Stimulated activated CD4-positive, alpha-beta T cell treated with anti-CD3 and anti-CD28 coated beads, Interleukin-12 subunit alpha, Interleukin-12 subunit beta, amount 100 ng/mL, for 24 hours (primary cell): Measurements from ENCODE around the gene PAQR3.

ENCODE experiments used
- DNase-seq, 2 experiments: peaks; one replicate each; pipeline ENCODE4 v3.0.0-alpha.2; 2020; ENCODE audit warnings: low read depth in 2 of 2

Gene PAQR3

DNA sequence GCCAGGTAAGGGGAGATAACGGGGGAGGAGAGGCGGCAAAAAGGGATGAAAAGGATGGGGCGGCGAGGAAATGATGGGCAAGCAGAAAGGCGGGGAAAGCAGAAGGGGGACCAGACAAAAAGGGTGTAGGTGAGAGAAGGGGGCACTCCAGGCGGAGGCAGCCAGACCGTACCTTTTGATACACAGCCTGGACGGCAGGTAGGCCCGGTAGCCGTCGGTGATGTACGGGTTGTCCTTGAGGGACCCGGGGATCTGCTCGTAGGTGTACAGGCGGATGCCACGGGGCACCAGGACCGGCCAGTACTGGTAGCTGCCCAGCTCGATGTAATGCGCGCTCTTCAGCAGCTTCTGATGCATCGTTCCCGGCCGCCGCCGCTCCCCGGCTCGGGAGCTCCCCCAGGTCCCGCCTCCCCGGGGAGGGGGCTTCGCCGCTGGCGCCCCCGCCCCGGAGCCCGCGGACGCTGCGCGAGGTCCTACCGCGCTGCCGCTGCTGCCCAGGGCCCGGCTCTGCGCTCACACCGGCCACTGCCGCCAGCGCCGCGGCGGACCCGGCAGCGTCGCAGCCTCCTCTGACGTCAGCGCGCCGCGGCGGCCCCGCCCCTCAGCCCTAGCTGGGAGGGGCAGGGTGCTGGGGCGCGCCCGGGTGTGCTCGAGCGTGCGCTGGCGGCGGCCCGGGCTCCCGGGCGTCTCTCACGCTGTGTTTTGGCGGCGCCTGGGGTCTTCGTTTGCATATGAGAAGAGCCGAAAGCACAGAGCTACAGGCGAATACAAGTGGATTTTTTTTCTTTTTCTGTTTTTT lies at the start of gene PAQR3:
PAQR3 (minus strand) TSS at position 571 of the 799 bp plus-strand sequence; CDS start at position 357, 214 bp downstream.
- DNase-seq = peak; percentile 69 to 77

DNA sequence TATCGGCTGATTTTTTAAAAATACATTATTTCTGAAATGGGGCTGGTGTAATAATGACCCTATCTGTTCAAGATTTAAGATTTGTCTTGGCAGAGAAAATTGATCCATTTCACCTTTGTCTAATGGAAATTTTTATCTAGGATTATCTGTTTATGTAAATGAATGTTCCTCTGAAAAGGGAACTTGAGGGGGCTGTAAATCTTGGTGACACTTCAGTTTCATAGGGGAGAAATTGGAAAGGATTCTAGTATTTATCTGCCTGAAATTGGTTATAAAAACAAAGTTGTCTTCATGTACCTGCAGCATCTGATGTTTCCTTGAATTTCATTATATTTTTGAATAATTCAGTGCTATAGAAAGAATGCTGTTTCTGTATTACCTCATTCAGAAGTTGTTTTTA lies 48.4 kb upstream of the PAQR3 start:
- DNase-seq = no peak

GRCh38 chr4:78984593-78984992 lies 45.4 kb upstream of the PAQR3 start:
- no peak for DNase-seq

DNA sequence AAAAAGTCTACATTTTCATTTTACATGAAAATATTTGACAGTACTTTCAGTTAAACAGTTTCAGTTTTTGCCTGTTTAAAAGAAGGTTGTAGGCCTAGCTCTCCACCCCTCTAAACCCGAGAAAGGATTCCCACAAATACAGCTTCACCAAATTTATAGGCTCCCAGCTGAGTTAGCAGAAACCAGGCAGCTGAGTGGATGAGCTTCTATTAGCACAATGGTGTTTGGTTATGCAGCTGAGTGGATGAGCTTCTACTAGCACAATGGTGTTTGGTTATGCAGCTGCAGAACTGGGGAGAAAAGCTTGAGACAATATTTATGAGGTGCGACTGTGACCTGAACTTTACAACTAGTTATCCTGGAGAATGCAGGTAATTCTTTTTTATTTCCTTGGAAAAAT lies 36.6 kb upstream of the PAQR3 start:
- DNase-seq = no peak

- no peak for DNase-seq
Measured at GRCh38 chr4:78971776-78972175, 32.5 kb upstream of the PAQR3 start.

DNA sequence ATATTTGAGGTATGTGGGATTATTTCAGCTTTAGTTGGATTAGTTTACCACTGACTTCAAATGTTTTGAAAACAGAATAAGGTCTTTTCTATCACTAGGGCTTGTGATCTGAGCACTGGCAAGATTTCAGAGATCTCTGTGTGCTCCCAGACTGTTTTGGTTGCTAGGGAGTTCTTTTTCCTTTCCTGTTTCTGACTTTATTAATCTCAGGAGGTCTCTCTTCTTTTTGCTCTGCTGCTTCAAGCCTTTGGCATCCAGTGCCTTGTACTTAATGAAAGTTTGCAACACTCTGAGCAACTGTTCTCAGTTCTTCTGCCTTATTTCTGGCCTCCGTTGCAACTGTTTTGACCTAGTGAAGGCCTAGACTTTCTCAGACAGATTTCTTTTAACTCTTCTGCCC lies 32.1 kb upstream of the PAQR3 start:
- no peak for DNase-seq

DNA sequence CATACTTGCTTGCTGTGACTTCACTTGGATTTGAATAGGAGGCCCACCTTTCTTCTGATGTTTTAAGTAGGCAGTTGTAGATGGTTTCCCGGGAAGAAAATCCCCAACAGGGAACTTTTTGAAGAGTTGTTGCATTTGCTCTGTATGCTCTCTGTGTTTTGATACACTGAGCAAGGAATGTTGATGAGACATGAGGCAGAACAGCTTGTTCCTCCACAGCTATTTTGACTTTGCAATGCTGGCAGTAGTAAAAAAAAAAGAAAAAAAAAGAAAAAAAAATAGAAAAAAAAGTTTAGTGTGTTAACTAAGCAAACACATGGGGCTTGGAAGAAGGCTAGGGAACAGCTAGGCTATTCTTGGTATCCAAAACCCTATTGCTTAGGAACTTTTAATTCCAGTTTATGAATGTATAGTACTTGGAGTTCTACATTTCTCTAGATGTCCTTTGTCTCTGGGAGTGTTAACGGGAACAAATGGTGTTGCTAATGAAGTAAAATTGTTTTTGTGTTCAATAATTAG lies 23.4 kb upstream of the PAQR3 start:
- no peak for DNase-seq

- DNase-seq = no peak
Measured at GRCh38 chr4:78960926-78961325, 21.7 kb upstream of the PAQR3 start.

GRCh38 chr4:78956975-78957374 lies 17.7 kb upstream of the PAQR3 start:
- no peak for DNase-seq

GRCh38 chr4:78953769-78954666 lies 14.8 kb upstream of the PAQR3 start:
- no peak for DNase-seq

DNA sequence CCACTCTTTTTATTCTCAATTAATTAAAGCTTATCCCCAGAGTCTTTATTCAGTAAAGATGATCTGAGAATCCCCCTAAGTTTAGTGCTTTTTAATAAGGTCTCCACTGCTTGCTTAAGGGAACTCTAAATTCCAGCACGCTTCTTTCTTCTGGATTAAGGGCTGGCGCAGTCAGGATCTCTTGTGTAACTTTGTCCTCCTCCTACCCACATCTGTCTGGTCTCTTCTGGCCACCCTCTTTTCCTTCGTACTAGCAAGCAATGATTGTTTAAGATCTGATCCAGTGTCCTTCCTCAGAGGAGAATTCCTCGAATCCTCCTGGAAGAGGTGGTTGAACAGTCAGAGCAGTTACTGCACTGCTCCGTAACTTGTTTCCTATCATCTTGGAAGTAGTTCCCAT lies 14.0 kb upstream of the PAQR3 start:
- DNase-seq = no peak

DNA sequence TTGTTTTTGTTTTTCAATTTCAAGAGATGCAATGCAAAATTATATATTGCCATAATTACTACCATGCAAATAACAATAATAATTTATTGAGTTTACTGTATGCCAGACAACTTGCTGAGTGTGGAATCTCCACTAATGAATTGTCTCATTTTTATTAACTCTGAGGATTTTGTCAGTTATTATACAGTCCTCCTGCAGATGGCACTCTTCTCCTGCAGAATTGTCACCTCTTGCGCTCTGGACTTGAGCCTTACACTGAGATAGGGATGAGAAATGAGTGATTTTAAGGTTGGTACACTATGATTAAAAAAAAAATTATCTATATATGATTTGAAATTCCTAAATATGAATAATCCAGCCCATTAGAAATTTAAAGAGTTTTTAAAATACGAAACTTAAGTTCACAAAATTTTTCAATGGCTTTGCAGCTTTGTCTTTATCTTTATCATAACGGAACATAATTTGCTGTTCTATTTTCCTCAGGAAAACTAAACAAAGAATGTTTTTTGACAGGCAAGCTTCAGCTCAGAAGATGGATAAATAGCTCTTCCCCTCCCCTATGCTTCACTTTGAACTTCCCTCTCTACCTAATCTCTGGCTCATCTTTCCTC lies 12.7 kb upstream of the PAQR3 start:
- no peak for DNase-seq

DNA sequence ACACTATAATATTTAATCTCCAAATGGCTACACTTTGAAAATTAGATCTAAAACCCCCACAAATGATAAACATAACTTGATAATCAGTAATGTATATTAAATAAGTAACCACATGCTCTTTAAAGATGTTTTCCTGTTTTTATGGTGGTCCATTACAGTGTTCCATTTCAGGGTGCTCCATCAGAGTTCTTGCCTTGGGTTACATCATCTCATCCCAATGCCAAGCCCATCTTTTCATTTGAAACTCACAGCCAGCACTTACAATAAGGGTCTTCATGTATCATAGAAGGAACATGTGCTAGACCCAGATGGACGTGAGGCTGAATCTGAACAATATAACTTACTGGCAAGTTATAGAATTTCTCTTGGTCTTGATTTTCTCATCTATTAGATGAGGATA lies 10.5 kb upstream of the PAQR3 start:
- DNase-seq = no peak

DNA sequence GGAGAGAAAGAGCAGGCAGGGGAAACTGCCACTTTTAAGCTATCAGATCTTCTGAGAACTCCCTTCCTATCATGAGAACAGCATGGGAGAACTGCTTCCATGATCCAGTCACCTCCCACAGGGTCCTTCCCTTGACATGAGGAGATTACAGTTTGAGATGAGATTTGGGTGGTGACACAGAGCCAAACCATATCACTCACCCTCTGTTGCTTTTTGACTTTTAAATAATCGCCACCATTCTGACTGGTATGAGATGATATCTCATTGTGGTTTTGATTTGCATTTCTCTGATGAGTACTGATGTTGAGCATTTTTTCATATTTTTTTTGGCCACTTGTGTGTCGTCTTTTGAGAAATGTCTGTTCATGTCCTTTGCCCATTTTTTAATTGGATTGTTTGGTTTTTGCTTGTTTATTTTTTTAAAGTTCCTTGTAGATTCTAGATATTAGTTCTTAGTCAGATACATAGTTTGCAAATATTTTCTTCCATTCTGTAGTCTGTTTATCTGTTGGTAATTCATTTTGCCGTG lies 6.5 kb upstream of the PAQR3 start:
- no peak for DNase-seq

DNA sequence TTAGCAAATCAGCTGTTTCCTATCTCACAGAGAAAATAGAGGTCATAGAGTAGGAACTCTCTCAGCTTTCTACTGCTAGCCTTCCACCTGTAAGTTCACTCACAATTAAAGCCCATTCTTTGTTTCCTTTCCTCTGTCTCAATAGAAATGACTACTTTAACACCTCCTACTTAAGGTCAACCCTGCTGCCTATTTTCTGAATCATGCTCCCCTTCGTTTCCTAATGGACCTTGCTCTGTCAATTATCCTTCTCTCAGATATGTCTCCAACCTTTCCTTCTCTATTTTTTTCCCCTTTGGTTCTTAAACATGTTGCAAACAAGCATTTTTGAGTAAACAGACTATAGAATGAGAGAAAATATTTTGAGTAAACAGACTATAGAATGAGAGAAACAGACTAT lies 5.1 kb upstream of the PAQR3 start:
- no peak for DNase-seq

DNA sequence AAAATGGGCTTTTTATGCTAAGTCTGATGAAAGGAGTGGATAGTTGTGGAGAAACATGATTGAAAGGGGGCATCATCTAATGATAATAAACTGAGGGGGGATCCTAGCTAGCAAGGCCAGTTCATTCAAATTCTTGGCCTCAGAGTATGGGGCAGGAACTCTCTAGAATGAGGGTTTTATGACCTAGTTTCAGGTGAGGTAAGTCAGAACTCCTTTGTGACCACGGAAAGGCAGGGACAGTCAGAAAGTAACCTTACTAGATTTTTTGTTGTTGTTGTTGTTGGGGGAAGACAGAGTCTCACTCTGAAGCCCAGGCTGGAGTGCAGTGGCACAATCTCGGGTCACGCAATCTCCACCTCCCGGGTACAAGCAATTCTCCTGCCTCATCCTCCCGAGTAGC lies 1.5 kb upstream of the PAQR3 start:
- DNase-seq = no peak

DNA sequence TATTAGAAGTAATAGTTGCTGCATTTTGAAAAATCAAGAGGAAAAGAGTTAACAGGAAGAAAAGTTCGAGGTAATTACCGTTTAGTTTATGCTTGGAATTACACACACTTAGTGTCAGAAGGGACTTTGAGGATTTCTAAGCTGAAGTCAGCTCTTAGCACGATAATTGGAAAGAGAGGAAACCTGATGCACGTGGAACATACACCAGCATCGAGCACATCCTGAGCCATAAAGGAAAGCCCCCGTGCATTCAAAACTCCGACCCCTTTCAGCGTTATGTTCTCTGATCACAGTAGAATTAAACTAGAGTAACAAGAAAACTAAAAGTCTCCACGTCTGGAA lies 400 bp upstream of the PAQR3 start:
- no peak for DNase-seq

GRCh38 chr4:78938474-78938867 lies 767 bp downstream of the PAQR3 start:
- DNase-seq = no peak

DNA sequence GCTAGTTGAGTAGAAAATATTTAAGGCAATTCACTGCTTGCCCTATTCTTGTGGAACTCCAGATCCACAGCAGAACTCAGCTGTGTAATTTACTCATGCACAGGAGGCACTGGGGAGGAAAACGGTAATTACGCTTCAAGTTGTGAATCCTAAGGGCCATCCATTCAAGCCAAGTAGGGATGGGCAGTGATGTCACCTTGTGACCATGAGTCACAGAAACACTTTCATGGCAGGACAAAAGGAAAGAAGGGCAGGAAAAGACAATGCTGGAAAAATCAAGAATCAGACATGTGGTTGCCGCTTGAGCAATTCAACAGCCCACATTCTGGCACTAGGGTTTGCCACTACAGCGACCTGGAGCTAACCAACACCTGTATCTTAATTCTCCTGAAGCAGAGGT lies 1.4 kb downstream of the PAQR3 start:
- DNase-seq = no peak

DNA sequence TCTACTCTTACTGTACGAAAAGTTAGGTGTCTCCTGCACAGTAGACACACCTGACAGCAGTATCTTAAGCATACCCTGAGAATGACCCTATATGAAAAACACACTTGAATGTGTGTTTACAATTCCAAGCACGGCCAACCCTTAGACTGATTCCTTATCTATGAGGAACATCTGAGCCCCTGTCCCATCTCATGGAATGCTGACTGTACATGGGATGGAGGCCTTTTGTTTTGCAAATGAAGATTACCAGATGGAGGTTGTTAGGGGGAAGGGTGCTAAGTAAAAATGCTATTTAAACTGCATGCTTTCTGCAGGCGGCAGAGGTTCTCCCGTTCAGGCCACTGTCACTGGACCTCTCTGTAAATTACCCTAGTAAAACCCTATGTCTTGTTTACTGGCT lies 2.2 kb downstream of the PAQR3 start:
- DNase-seq = no peak

DNA sequence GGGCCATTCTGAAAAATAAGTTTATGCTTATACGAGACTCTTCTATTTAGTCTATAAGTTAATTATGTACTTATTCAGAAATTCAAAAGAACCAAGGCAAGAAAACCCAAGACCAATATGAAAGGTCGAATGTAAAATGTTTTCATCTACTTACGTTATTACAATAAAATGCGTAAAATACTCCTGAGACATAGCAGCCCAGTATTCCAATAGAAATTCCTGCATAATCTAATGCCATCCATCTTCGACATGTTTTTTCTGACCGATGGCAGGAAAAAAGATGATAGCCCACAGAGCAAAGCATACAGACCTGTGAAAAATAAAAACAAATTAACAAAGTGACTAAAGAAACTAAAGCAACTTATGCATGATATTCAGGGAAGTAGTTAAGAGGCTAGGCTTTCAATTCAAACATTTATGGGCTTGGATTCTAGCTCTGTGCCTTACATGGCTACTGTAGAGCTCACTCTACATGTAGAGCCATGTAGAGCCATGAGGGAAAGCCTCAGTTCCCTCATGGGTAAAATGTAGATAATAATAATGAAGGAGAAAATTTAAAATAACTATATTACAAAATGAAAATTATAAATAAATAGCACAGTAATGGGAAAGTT lies 9.1 kb downstream of the PAQR3 start:
- DNase-seq = no peak

- no peak for DNase-seq
Measured at GRCh38 chr4:78928835-78929234, 10.4 kb downstream of the PAQR3 start.
